Spleen (tissue), 11 donors: Measurements from ENCODE around the gene KDM1B. TPM values are rescaled to one million over a fixed set of nuclear protein-coding genes. Genes with fewer than 3 reads are reported as not detected.

ENCODE experiments used
- DNase-seq: peaks from one replicate; pipeline ENCODE4 v3.0.0-alpha.2; 2020
- H3K27ac ChIP-seq, 8 donors: fragments of 200-600 bp; sonication (generic) in 7 of 8; 1 replicate in 4 of 8; 2 replicates in 4 of 8; pipeline versions ENCODE4 v1.5.0 to v1.8.0; 2016 to 2021; ENCODE audit warnings: inconsistent platforms in 4 of 8, mild to moderate bottlenecking in 4 of 8, moderate library complexity in 1 of 8
- H3K27me3 ChIP-seq, 7 donors: fragments of 200-600 bp; sonication (generic) in 6 of 7; replicated peaks in 1 of 7; 1 replicate in 4 of 7; 2 replicates in 3 of 7; pipeline versions ENCODE4 v1.5.0 to v1.8.0; 2016 to 2021; ENCODE audit warnings: inconsistent platforms in 3 of 7, mild to moderate bottlenecking in 1 of 7
- H3K36me3 ChIP-seq, 6 donors: fragments of 200-600 bp; sonication (generic) in 5 of 6; 1 replicate in 4 of 6; 2 replicates in 2 of 6; pipeline versions ENCODE4 v1.5.0 to v1.8.0; 2016 to 2021; ENCODE audit warnings: inconsistent platforms in 2 of 6
- H3K4me1 ChIP-seq, 6 donors: fragments of 200-600 bp; sonication (generic) in 5 of 6; 1 replicate in 3 of 6; 2 replicates in 3 of 6; pipeline versions ENCODE4 v1.5.0 to v1.8.0; 2016 to 2021; ENCODE audit warnings: inconsistent platforms in 3 of 6
- H3K4me3 ChIP-seq, 8 donors: fragments of 200-600 bp; sonication (generic) in 7 of 8; 1 replicate in 4 of 8; 2 replicates in 4 of 8; pipeline versions ENCODE4 v1.5.0 to v1.8.0; 2016 to 2021; ENCODE audit warnings: inconsistent platforms in 4 of 8, mild to moderate bottlenecking in 4 of 8, moderate library complexity in 2 of 8
- H3K9me3 ChIP-seq, 8 donors: fragments of 200-600 bp; sonication (generic) in 7 of 8; 1 replicate in 4 of 8; 2 replicates in 4 of 8; pipeline versions ENCODE4 v1.5.0 to v1.8.0; 2016 to 2021; ENCODE audit warnings: inconsistent platforms in 4 of 8
- CTCF ChIP-seq, 11 experiments: fragments of 200-600 bp in 7 of 11; fragments of 450-650 bp in 4 of 11; sonication (generic) in 4 of 11; IDR thresholded peaks in 8 of 11; conservative IDR thresholded peaks in 3 of 11; 1 replicate in 7 of 11; 2 replicates in 4 of 11; pipeline versions ENCODE4 v1.4.0 to v1.8.0; 2016 to 2021; ENCODE audit warnings: antibody characterized with exemption in 11 of 11, inconsistent platforms in 4 of 11, mild to moderate bottlenecking in 1 of 11
- POLR2A ChIP-seq, 3 donors: fragments of 450-650 bp; IDR thresholded peaks; one replicate each; pipeline ENCODE4 v1.5.1; 2017; ENCODE audit warnings: antibody characterized with exemption in 3 of 3, mild to moderate bottlenecking in 1 of 3
- POLR2AphosphoS5 ChIP-seq, 3 donors: sonication (generic); formaldehyde crosslinking; IDR thresholded peaks; one replicate each; pipeline ENCODE4 v1.5.1; 2017; ENCODE audit warnings: antibody characterized with exemption in 3 of 3
- WGBS, 5 donors: extraction: QIAGEN DNeasy Blood & Tissue Kit in 3 of 5; methylation state at CpG; one replicate each; pipeline versions ENCODE4 v1.1.5 to v1.1.7; 2013 to 2018; 5-methylcytosine and 5-hydroxymethylcytosine counted together
- intact Hi-C: fragments of 100-400 bp; cut with DNase I; formaldehyde crosslinking; loops from one replicate; pipeline ENCODE4 v1.15.0; 2023; ENCODE audit warnings: low total_unique reads
- polyA plus RNA-seq, 3 donors: library from polyadenylated mRNA; stranded (reverse); fragments of 200-250 nt; gene quantifications; one replicate each; pipeline ENCODE4 v1.2.1, GENCODE V29; 2013
- total RNA-seq, 7 donors: library from RNA; depleted of rRNA in 3 of 7; stranded (reverse); fragments of >200 nt in 3 of 7; fragmentation: NEBNext Ultra II Directional in 4 of 7; extraction: Animal tissue kit (Norgen Biotek cat#: 25700) in 4 of 7; gene quantifications; one replicate each; pipeline versions ENCODE4 v1.1.0 to v1.2.1, GENCODE V29; 2016 to 2021
- donor health status: healthy with polysubstance abuse.
- donor health status: DM: no; HTN: no; CAD: no; lungs with moderate emphysema.
- donor health status: DM: no; HTN: no; CAD: no.
- donor health status: Bipolar disorder and iron deficiency.
- donor health status: healthy.
- donor health status: DM: no; HTN: no; CAD: no.
- donor health status: DM: yes; HTN: yes; CAD: no.

KDM1B gene
- total and polyA plus RNA-seq, 10 donors = 3.6 to 27.0 (median 19.7) TPM

GRCh38 chr6:18136260-18136659 is 19.0 kb upstream of the KDM1B start:
- no peak overlapping the region for H3K4me3 ChIP-seq
- WGBS, 5 donors = 93 to 100% (median 97%) methylated on average over 10 of the region's 10 CpGs
- no peaks in the 10 kb centered on the region for H3K9me3 ChIP-seq
- no peak for DNase-seq
- TF ChIP-seq POLR2A (IDR thresholded peaks at IDR 0.05) = no peak
- TF ChIP-seq POLR2AphosphoS5 (IDR thresholded peaks at IDR 0.05) = no peak
- no peak for TF ChIP-seq CTCF (IDR thresholded peaks at IDR 0.05 in 8 of 11, conservative IDR thresholded peaks at IDR 0.05 in 3 of 11)
- no peaks in the 10 kb centered on the region for H3K4me1 ChIP-seq
- peaks cover 0 to 100% (median 63%) of the 10 kb centered on the region in 6 donors for H3K36me3 ChIP-seq
- intact Hi-C loops = no loop called here
- H3K27ac ChIP-seq = no peak overlapping the region
- H3K27me3 ChIP-seq = no peaks in the 10 kb centered on the region

- WGBS, 5 donors = 95 to 98% (median 95%) methylated on average over 5 of the region's 5 CpGs
- Histone ChIP-seq H3K9me3 (no peaks in the 10 kb centered on the region), H3K27me3 (no peaks in the 10 kb centered on the region), H3K4me3 (no peak overlapping the region), H3K36me3 (peaks cover 3 to 100% (median 66%) of the 10 kb centered on the region in 6 donors), H3K27ac (no peak overlapping the region), H3K4me1 (no peaks in the 10 kb centered on the region)
- DNase-seq = no peak
- TF ChIP-seq CTCF (IDR thresholded peaks at IDR 0.05 in 8 of 11, conservative IDR thresholded peaks at IDR 0.05 in 3 of 11) (no peak), POLR2A (IDR thresholded peaks at IDR 0.05) (no peak), POLR2AphosphoS5 (IDR thresholded peaks at IDR 0.05) (no peak)
- intact Hi-C loops = no loop called here
Observed at GRCh38 chr6:18138906-18139305, 16.3 kb upstream of the KDM1B start.

- no peaks in the 10 kb centered on the region for H3K9me3 ChIP-seq
- H3K4me1 ChIP-seq = no peaks in the 10 kb centered on the region
- DNase-seq = no peak
- WGBS, 5 donors = 91 to 97% (median 95%) methylated on average over 6 of the region's 6 CpGs
- H3K36me3 ChIP-seq = peaks cover 3 to 100% (median 58%) of the 10 kb centered on the region in 6 donors
- TF ChIP-seq POLR2AphosphoS5 (IDR thresholded peaks at IDR 0.05) (no peak), POLR2A (IDR thresholded peaks at IDR 0.05) (no peak), CTCF (IDR thresholded peaks at IDR 0.05 in 8 of 11, conservative IDR thresholded peaks at IDR 0.05 in 3 of 11) (no peak)
- H3K27ac ChIP-seq = no peak overlapping the region
- intact Hi-C loops = no loop called here
- no peaks in the 10 kb centered on the region for H3K27me3 ChIP-seq
- no peak overlapping the region for H3K4me3 ChIP-seq
Observed at GRCh38 chr6:18139935-18140621, 15.1 kb upstream of the KDM1B start.

- TF ChIP-seq POLR2A (IDR thresholded peaks at IDR 0.05) (no peak), CTCF (IDR thresholded peaks at IDR 0.05 in 8 of 11, conservative IDR thresholded peaks at IDR 0.05 in 3 of 11) (no peak), POLR2AphosphoS5 (IDR thresholded peaks at IDR 0.05) (no peak)
- DNase-seq = no peak
- Histone ChIP-seq H3K9me3 (no peaks in the 10 kb centered on the region), H3K27ac (no peak overlapping the region), H3K4me3 (no peak overlapping the region), H3K27me3 (no peaks in the 10 kb centered on the region), H3K4me1 (no peaks in the 10 kb centered on the region), H3K36me3 (peaks cover 3 to 100% (median 54%) of the 10 kb centered on the region in 6 donors)
- WGBS, 5 donors = 78 to 92% (median 87%) methylated on average over 13 of the region's 13 CpGs
- intact Hi-C loops = no loop called here
Observed at GRCh38 chr6:18141805-18142590, 13.2 kb upstream of the KDM1B start.
